Measurements from ENCODE around the gene AFG3L2.

The AFG3L2 gene

GRCh38 chr18:12301263-12302005 is 75.6 kb downstream of the AFG3L2 start:
- no peak for DNase-seq

- DNase-seq = no peak
Observed at GRCh38 chr18:12299862-12300261, 77.2 kb downstream of the AFG3L2 start.

GRCh38 chr18:12296457-12296856 is 80.6 kb downstream of the AFG3L2 start:
- DNase-seq = no peak

GRCh38 chr18:12296087-12296403 is 81.0 kb downstream of the AFG3L2 start:
- no peak for DNase-seq

DNA sequence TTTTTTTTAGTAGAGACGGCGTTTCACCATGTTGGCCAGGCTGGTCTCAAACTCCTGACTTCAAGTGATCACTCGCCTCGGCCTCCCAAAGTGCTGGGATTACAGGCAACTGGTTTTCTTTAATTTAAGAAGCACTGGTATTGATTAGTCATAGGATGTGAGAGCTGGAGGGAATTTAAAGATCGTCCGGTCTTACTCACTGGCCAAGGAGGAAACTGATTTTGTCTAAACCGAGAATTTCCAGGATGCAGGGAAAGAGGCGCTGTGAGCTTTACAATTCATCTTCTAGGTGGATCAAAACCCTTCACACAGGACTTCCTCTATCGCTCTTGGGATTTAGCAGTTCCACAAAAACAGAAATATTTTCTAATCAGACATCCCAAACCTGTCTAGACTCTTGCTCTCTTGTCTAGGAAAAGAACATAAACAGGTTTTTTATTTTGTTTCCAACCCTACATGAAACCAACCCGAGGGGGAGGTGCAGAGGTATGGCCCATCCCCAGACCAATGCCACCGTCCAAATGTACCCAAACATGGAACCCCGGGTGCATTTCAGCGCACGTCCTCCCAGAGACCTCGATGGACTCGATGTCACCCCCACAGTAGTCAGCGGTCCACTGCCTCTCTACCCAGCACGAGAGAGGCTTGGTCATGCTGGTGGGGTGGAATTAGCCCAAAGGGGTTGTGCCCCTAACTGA is 81.5 kb downstream of the AFG3L2 start:
- DNase-seq = no peak

- DNase-seq = no peak
Observed at GRCh38 chr18:12293831-12294230, 83.2 kb downstream of the AFG3L2 start.

DNA sequence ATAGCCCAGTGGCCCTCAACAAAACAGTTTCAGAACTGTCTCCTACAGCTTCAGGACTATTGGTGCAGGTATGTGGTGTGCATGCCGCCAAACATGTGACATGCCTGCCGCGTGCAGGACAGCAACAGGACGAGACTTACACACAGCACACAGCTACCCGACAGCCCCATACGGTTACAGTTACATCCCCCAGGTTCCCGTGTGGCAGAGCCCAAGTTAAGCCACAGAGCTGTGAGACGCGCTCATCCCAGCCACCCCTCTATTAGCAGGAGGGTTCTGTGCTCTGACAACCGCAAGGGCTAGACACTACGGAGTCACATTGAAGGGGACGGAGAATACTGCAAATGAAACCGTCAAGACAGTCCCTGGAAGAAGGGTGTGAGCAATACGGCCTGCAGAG is 85.3 kb downstream of the AFG3L2 start:
- DNase-seq = no peak

DNA sequence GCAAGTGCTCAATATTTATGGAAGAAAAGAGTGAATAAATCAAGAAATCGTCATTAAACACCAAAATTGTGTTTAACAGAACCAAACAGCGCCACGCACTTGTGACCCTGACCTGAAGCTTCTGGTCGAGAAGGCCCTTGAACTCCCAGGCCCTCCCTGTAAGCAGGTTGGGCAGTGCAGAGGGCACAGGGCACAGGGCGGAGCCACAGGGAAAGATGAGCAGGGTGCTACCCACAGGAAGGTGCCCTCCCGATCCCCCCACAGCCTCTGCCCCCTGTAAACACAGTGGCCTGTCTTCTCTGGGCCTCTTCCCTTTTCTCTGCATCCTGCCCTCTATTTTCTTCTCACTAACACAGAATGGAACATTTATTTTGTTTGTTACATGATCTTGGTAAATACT is 85.9 kb downstream of the AFG3L2 start:
- no peak for DNase-seq

GRCh38 chr18:12290086-12290485 is 86.9 kb downstream of the AFG3L2 start:
- no peak for DNase-seq

- no peak for DNase-seq
Observed at GRCh38 chr18:12288403-12288755, 88.6 kb downstream of the AFG3L2 start.

- DNase-seq = no peak
Observed at GRCh38 chr18:12287684-12288402, 89.2 kb downstream of the AFG3L2 start.

GRCh38 chr18:12287131-12287681 is 89.8 kb downstream of the AFG3L2 start:
- DNase-seq = no peak

DNA sequence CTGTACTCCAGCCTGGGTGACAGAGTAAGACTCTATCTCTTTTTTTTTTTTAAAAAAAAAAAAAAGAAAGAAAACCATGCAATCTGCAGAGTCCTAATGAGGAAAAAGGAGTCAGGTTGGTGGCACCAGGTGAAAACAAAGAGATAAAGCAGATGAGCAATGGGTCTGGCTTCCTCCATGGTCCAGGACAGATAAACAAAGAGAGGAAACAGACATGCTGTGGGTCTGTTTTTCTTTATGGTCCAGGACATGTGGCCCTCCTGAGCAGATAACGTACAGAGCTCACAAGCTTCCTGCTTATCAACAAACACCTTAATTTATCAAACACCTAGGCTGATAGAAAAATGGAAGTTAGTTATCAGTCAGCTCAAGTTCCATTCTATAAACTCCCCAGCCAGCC is 93.4 kb downstream of the AFG3L2 start:
- no peak for DNase-seq

- DNase-seq = no peak
Observed at GRCh38 chr18:12283256-12283655, 93.8 kb downstream of the AFG3L2 start.

- peak; percentile 45 for DNase-seq
Observed at GRCh38 chr18:12282442-12283039, 94.5 kb downstream of the AFG3L2 start.

DNA sequence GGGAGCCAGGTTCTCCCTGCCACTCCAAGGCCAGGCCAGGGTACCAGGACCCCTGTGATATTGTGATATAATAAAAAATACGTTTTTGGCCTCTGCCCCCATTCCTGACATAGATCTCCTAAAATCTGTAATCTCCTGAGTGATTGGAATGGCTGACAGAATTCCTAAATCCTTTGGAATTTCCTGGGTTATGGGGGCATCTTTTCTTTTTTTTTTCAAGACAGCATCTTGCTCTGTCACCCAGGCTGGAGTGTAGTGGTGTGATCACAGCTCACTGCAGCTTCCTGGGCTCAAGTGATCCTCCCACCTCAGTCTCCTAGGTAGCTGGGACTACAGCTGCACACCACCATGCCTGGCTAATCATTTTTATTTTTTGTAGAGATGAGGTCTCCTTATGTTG is 95.2 kb downstream of the AFG3L2 start:
- no peak for DNase-seq

DNA sequence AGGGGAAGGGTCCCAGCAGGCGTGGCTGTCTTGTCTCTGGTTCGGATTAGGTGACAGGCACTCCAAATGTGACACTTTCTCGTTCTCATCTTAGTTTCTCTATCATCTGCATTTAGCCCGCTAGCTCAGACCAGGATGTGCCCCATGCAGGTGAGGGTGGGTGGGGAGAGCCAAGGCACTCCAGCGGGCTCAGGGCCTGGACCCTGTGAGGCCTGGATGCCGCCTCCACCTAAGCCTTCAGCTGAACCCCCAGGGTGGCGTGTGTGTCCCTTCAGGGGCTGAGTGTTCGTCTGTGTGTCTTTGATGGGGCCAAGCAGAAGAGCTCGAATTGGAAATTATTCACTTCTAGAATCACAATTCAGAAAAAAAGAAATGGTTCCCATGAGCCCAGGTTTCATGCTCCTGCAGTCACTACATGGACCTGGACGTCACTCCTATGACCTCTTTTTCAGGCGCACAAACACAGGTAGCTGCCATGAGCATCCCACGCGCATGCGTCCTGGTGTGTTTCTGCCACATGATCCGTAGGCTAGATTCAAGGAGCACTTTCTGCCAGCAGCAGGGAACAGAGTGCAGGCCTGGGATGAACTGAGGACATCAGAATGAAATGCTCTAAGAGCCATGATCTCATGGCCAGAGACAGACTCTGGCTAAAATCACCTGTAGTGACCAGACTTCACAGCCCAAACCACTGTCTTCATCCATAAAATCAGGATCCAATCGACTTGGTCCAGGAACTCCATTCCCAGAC is 97.1 kb downstream of the AFG3L2 start:
- DNase-seq = no peak

All from T1000 (cell line).